Kidney epithelial cell (primary cell): ENCODE results near the gene TTC33. TPM values are rescaled to one million over a fixed set of nuclear protein-coding genes. Genes with fewer than 3 reads are reported as not detected.

Source experiments
- DNase-seq: peaks from one replicate; pipeline ENCODE4 v3.0.0-alpha.2; 2010; ENCODE audit warnings: low read depth
- H3K27me3 ChIP-seq: 2 replicates; pipeline ENCODE4 v1.6.0; 2011; ENCODE audit warnings: low read length; ENCODE audit not compliant: control insufficient read depth, insufficient read depth
- H3K36me3 ChIP-seq: 2 replicates; pipeline ENCODE4 v1.5.1; 2011; ENCODE audit warnings: low read length; ENCODE audit not compliant: control insufficient read depth, insufficient read depth
- H3K4me3 ChIP-seq: 2 replicates; pipeline ENCODE4 v1.5.1; 2011; ENCODE audit warnings: low read depth, mild to moderate bottlenecking, control low read depth, low read length
- total RNA-seq: library from RNA; depleted of rRNA; stranded (reverse); fragments of >200 nt; gene quantifications from 2 replicates; pipeline ENCODE4 v1.2.3, GENCODE V29; 2015
- TF ChIP-seq, protein P1 (sequence below): IDR thresholded peaks from 2 replicates; pipeline ENCODE4 v1.5.1; 2011; ENCODE audit warnings: mild to moderate bottlenecking, moderate library complexity, low read length, control low read depth, inconsistent platforms; ENCODE audit not compliant: insufficient read depth, poor library complexity, severe bottlenecking

Gene TTC33
- total RNA-seq: 10.7 and 13.8 TPM in 2 replicates

DNA sequence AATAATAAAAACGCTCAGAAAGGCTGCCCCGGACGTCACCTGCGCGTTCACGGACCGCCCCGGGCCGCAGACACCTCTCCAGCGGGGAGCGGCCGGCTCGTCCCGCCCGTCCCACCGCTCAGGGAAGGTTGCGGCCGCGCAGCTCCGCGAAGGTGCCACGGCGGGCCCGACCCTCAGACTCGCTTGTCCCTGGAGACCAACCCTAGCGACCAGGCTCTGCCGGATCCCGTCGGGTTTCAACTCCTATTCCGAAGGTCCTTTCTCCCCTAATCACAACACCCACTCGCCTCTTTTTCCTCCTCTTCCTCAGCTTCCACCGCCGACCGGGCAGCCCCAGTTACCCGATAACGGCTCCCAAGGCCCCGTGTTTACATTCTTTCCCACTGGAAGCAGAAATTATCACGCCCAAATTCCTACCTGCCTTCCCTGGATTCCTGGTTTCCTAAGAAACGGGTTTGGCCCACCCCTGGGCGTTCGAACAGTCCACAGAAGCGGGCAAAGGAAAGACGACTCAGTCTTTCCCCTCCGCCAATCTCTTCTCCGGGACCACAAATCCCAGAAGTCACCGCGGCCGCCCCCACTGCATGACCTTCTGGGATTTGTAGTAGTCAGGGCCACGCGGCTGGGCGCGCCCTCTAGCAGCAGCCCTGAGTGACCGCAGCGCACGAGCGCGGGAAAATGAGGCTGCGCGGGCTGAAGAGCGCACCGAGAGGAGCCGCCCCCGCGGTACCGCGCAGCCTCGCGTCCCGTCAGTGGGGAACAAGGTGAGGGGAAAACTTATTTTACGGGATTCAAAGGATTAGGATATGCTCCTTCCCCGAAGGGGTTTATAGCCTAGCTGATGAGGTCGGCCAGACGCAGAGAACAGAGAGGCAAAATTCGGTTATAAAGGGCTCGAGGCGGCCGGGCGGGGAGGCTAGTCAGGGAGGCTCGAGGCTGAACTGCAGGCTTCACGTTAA, at the start of gene TTC33:
TTC33 (minus strand) TSS at position 555 of the 959 bp plus-strand sequence. CDS start 8,943 bp downstream, outside the sequence.
- peak within 1 kb of the TSS; percentile 82 for H3K4me3 ChIP-seq
- TF ChIP-seq, protein P1, sequence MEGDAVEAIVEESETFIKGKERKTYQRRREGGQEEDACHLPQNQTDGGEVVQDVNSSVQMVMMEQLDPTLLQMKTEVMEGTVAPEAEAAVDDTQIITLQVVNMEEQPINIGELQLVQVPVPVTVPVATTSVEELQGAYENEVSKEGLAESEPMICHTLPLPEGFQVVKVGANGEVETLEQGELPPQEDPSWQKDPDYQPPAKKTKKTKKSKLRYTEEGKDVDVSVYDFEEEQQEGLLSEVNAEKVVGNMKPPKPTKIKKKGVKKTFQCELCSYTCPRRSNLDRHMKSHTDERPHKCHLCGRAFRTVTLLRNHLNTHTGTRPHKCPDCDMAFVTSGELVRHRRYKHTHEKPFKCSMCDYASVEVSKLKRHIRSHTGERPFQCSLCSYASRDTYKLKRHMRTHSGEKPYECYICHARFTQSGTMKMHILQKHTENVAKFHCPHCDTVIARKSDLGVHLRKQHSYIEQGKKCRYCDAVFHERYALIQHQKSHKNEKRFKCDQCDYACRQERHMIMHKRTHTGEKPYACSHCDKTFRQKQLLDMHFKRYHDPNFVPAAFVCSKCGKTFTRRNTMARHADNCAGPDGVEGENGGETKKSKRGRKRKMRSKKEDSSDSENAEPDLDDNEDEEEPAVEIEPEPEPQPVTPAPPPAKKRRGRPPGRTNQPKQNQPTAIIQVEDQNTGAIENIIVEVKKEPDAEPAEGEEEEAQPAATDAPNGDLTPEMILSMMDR: peak; percentile 76
- no peaks in the 10 kb centered on the region for H3K36me3 ChIP-seq
- H3K27me3 ChIP-seq: no peaks in the 10 kb centered on the region
- peak; percentile 83 for DNase-seq

DNA sequence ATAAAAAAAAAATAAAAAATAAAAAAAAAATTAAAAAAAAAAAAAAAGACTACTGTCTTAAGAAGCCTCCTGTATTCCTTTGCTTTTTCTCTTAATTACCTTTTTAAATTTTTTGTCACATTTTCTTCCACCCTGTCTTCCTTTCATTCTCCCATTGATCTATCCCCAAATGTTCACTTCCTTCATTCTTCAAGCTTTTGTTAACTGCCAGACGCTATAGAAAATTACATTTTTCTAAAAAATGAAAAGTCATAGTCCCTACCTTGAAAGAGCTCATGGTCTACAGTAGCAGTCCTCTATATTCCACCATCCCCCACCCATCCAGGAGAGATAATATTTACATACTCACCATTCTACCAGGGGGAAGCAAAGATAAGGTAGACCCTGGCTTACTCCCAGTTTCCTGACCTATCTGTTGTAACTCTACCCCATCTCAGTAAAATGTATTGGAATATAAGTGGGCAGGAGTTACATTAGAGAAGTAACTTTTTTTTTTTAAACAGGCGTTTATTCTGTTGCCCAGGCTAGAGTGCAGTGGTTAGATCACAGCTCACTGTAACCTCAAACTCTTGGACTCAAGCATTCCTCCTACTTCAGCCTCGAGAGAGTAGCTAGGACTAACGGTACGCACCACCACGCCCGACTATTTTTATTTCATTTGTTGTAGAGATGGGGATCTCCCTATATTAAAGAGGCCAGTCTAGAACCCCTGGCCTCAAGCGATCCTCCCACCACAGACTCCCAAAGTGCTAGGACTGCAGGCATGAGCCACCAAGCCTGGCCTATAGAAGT, 46.2 kb upstream of the TTC33 start:
- Histone ChIP-seq H3K4me3 (no peak overlapping the region), H3K27me3 (no peaks in the 10 kb centered on the region), H3K36me3 (no peaks in the 10 kb centered on the region)
- TF ChIP-seq, protein P1: no peak
- no peak for DNase-seq

GRCh38 chr5:40799258-40799657, 43.5 kb upstream of the TTC33 start:
- peak overlapping the region; percentile 75 for H3K4me3 ChIP-seq
- no peaks in the 10 kb centered on the region for H3K36me3 ChIP-seq

GRCh38 chr5:40798801-40799210, 43.0 kb upstream of the TTC33 start:
- peak; percentile 5 for DNase-seq
- no peaks in the 10 kb centered on the region for H3K27me3 ChIP-seq
- H3K36me3 ChIP-seq: no peaks in the 10 kb centered on the region
- peak overlapping the region; percentile 75 for H3K4me3 ChIP-seq
- TF ChIP-seq, protein P1: no peak

More at GRCh38 chr5:40799258-40799657, 43.5 kb upstream of the TTC33 start:
- no peaks in the 10 kb centered on the region for H3K27me3 ChIP-seq
- DNase-seq: no peak
- TF ChIP-seq, protein P1: no peak

DNA sequence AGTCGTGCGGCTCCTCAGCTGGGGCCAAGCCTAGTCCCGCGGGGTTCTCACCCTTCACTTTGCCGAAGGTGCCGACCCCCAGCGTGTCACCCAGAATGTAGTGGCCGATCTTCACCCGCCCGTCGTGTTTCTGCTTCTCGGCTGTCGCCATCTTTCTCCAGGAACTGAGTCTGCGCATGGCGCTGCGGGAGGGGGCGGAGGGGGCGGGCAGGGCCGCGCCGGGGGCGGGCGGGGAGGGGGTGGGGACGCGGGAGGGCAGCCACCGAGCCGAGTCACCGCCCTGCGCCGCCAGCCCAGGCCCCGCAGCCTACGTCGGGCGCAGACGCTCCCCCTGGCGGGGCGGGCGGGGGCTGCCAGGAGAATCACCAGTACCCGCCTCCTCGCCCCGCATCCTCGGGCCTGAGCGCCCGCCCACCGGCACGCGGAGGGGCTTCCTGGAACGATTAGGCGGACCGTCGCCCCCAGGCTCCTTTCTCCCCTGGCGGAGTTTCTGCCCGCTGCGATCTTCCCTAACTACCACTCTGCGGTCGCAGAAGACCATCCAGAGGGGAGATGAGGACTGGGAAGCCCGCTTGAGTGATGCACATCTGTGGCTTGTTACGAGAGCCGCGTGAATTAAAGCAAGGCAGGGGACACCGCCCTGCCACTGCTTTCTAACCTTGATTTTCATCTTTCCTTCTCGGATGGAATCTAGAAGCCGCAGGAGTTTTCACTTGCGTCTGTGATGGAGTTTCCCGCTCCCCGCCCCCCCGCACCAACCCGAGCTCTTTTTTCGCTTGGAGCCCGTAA, 42.4 kb upstream of the TTC33 start, which contains the start of gene PRKAA1:
PRKAA1 (minus strand) TSS at position 363 of the 789 bp plus-strand sequence; CDS start at position 178, 185 bp downstream.
- no peaks in the 10 kb centered on the region for H3K36me3 ChIP-seq
- H3K27me3 ChIP-seq: no peaks in the 10 kb centered on the region
- DNase-seq: peak; percentile 12
- H3K4me3 ChIP-seq: peak within 1 kb of the TSS; percentile 99
- TF ChIP-seq, protein P1: peak; percentile 44
